ENCODE measurements around the gene P4HA2. TPM values are rescaled to one million over a fixed set of nuclear protein-coding genes. Genes with fewer than 3 reads are reported as not detected.

The P4HA2 gene
- total and polyA plus RNA-seq, 2 of the 8 experiments (the other 6 are each of a cell fraction or from before 2014, with no cell fraction given): 7.4 to 9.3 TPM

- H3K14ac ChIP-seq (ENCODE audit: insufficient read length): no peak overlapping the region
- H3K27ac ChIP-seq (ENCODE audit: low read depth, low read length): no peak overlapping the region
- no peak for FAIRE-seq
- no peak overlapping the region for H3K4me3 ChIP-seq (ENCODE audit: extremely low read depth in 1 of 4, insufficient read depth in 2 of 4, low read depth in 3 of 4, low read length in 4 of 4)
- WGBS, 2 experiments (ENCODE audit: extremely low coverage in 1 of 2, insufficient coverage in 1 of 2, insufficient read length in 1 of 2, insufficient replicate concordance in 2 of 2, low coverage in 1 of 2, low lambda C conversion rate in 2 of 2, missing lambda C conversion rate in 1 of 2): 86% methylated on average over 9 of the region's 9 CpGs; no CpG with 5 or more reads in 1 of the 2 experiments
- H4K5ac ChIP-seq (ENCODE audit: insufficient read length, low read depth, low read length): no peak overlapping the region
- H3K23ac ChIP-seq (ENCODE audit: insufficient read length): no peak overlapping the region
- H4K8ac ChIP-seq (ENCODE audit: extremely low read depth, insufficient read depth, low read length): no peak overlapping the region
- no peak overlapping the region for H2BK120ac ChIP-seq (replicated peaks; ENCODE audit: low read depth, low read length)
- peaks cover 0 to 5% (median 2%) of the 10 kb centered on the region in 4 experiments; a peak in 3 of 7 replicates for H3K4me1 ChIP-seq (replicated peaks in 1 of 4; ENCODE audit: control insufficient read depth in 3 of 4, insufficient read depth in 4 of 4, low read length in 3 of 4)
- ChIA-PET CTCF (ENCODE audit: partially characterized antibody) (interaction anchor here (0.7 to 6.2 kb wide), 8 partner anchors 15 to 145 kb away, joined by 3 to 33 read pairs (median 5); partner anchors contain the start of gene P4HA2), POLR2A (ENCODE audit: partially characterized antibody) (no interaction called here)
- H2AK5ac ChIP-seq (ENCODE audit: low read depth, low read length): no peak overlapping the region
- no peaks in the 10 kb centered on the region for H3K79me1 ChIP-seq (ENCODE audit: low read depth, low read length)
- no peak overlapping the region for H2BK5ac ChIP-seq (ENCODE audit: low read depth, low read length)
- H3K4me2 ChIP-seq (ENCODE audit: insufficient read depth in 1 of 2, low read depth in 2 of 2, low read length in 2 of 2): no peak overlapping the region
- no peak overlapping the region for H2BK12ac ChIP-seq (ENCODE audit: low read depth, low read length)
- H3K79me2 ChIP-seq (ENCODE audit: control insufficient read depth in 1 of 2, insufficient read depth in 2 of 2, low read length in 2 of 2): no peaks in the 10 kb centered on the region
- H4K20me1 ChIP-seq (replicated peaks in 1 of 2; ENCODE audit: control insufficient read depth in 1 of 2, insufficient read depth in 2 of 2, low read length in 2 of 2): no peaks in the 10 kb centered on the region
- H3K18ac ChIP-seq (ENCODE audit: extremely low read depth, low read length): no peak overlapping the region
- H3K4ac ChIP-seq (replicated peaks; ENCODE audit: insufficient read length, low read depth, low read length): no peak overlapping the region
- no peak overlapping the region for H4K91ac ChIP-seq (replicated peaks; ENCODE audit: insufficient read length, low read length)
- no peak overlapping the region for H2BK20ac ChIP-seq (ENCODE audit: low read length)
- no peak overlapping the region for H3K9ac ChIP-seq (replicated peaks in 1 of 4; ENCODE audit: extremely low read depth in 1 of 4, low read depth in 3 of 4, low read length in 3 of 4)
- DNase-seq (ENCODE audit: low read depth in 1 of 2, low spot score in 2 of 2): no peak
- H3K23me2 ChIP-seq (ENCODE audit: low read depth, low read length): no peaks in the 10 kb centered on the region
- no peaks in the 10 kb centered on the region for H3K9me3 ChIP-seq (ENCODE audit: insufficient read depth in 2 of 2, low read depth in 1 of 2, low read length in 1 of 2)
- H2AFZ ChIP-seq (ENCODE audit: low read length): no peak overlapping the region
- H3K27me3 ChIP-seq (replicated peaks in 1 of 4; ENCODE audit: control insufficient read depth in 3 of 4, extremely low read depth in 1 of 4, insufficient read depth in 3 of 4, low read length in 3 of 4): no peaks in the 10 kb centered on the region
- no peak overlapping the region for H3K56ac ChIP-seq (replicated peaks; ENCODE audit: insufficient read length, low read depth, low read length)
- no peak overlapping the region for H2BK15ac ChIP-seq (ENCODE audit: low read length)
- no peaks in the 10 kb centered on the region; a peak in 1 of 8 replicates for H3K36me3 ChIP-seq (ENCODE audit: control insufficient read depth in 2 of 4, insufficient read depth in 4 of 4, low read length in 3 of 4)
- no peak for TF ChIP-seq CTCF (IDR thresholded peaks at IDR 0.05; ENCODE audit: control extremely low read depth in 1 of 3, insufficient read depth in 1 of 3, low read depth in 1 of 3, low read length in 3 of 3)
- no peak for TF ChIP-seq ZNF274 (IDR thresholded peaks at IDR 0.05; ENCODE audit: borderline replicate concordance, extremely low read depth, low read length)
- no peak for TF ChIP-seq BRCA1 (IDR thresholded peaks at IDR 0.05; ENCODE audit: low read depth, low read length)
- TF ChIP-seq KDM1A (IDR thresholded peaks at IDR 0.05; ENCODE audit: borderline replicate concordance, low read length): no peak
- no peak for TF ChIP-seq BACH1 (IDR thresholded peaks at IDR 0.05; ENCODE audit: low read length)
- TF ChIP-seq CHD1 (IDR thresholded peaks at IDR 0.05; ENCODE audit: low read depth, low read length): no peak
- TF ChIP-seq HDAC6 (IDR thresholded peaks at IDR 0.05; ENCODE audit: low read depth, low read length): no peak
- TF ChIP-seq SIX5 (IDR thresholded peaks at IDR 0.05; ENCODE audit: low read depth, low read length): no peak
These were observed 18.5 kb downstream of the P4HA2 start for GRCh38 chr5:132209131-132209530.

All from H1 (cell line).